Activated T-cell treated with anti-CD3 and anti-CD28 coated beads for 1 hour (primary cell): Measurements from ENCODE around the gene BDKRB2.

Source experiments
- DNase-seq: peaks from one replicate; pipeline ENCODE4 v3.0.0-alpha.2; 2020; ENCODE audit warnings: low read depth

Gene BDKRB2

GRCh38 chr14:96252999-96253539 lies 48.4 kb downstream of the BDKRB2 start:
- no peak for DNase-seq

GRCh38 chr14:96254687-96255086 lies 50.0 kb downstream of the BDKRB2 start:
- DNase-seq: no peak

GRCh38 chr14:96255501-96256366 lies 51.1 kb downstream of the BDKRB2 start, which contains the start of gene BDKRB1:
Gene BDKRB1, plus strand, starts transcription at chr14:96256210. Its CDS starts 7,473 bp downstream, at chr14:96263683.
- DNase-seq: no peak

- no peak for DNase-seq
These were observed 51.8 kb downstream of the BDKRB2 start for GRCh38 chr14:96256407-96256806.

GRCh38 chr14:96257056-96257455 lies 52.4 kb downstream of the BDKRB2 start:
- DNase-seq: no peak

GRCh38 chr14:96257900-96258299 lies 53.3 kb downstream of the BDKRB2 start:
- DNase-seq: no peak

GRCh38 chr14:96260341-96260821 lies 55.7 kb downstream of the BDKRB2 start:
- no peak for DNase-seq

- DNase-seq: no peak
These were observed 56.4 kb downstream of the BDKRB2 start for GRCh38 chr14:96261053-96261452.

GRCh38 chr14:96261772-96262655 lies 57.4 kb downstream of the BDKRB2 start:
- DNase-seq: no peak

- DNase-seq: no peak
These were observed 58.9 kb downstream of the BDKRB2 start for GRCh38 chr14:96263347-96264199.

GRCh38 chr14:96264200-96264553 lies 59.5 kb downstream of the BDKRB2 start:
- DNase-seq: no peak

- no peak for DNase-seq
These were observed 60.2 kb downstream of the BDKRB2 start for GRCh38 chr14:96264853-96265252.

- no peak for DNase-seq
These were observed 60.9 kb downstream of the BDKRB2 start for GRCh38 chr14:96265383-96266095.

- DNase-seq: no peak
These were observed 62.7 kb downstream of the BDKRB2 start for GRCh38 chr14:96267336-96267735.

GRCh38 chr14:96267916-96268315 lies 63.3 kb downstream of the BDKRB2 start:
- DNase-seq: no peak

- no peak for DNase-seq
These were observed 64.1 kb downstream of the BDKRB2 start for GRCh38 chr14:96268431-96269358.

GRCh38 chr14:96269359-96269710 lies 64.7 kb downstream of the BDKRB2 start:
- DNase-seq: no peak

- no peak for DNase-seq
These were observed 66.2 kb downstream of the BDKRB2 start for GRCh38 chr14:96270565-96271420.

GRCh38 chr14:96271421-96271762 lies 66.8 kb downstream of the BDKRB2 start:
- no peak for DNase-seq
